ENCODE data around the gene EPHA2.
"Not testable (repeated sequence)": the region's sequence is repeated elsewhere in the genome, so short reads cannot be mapped to it uniquely, and the experiment has no call there.

EPHA2 gene

DNA sequence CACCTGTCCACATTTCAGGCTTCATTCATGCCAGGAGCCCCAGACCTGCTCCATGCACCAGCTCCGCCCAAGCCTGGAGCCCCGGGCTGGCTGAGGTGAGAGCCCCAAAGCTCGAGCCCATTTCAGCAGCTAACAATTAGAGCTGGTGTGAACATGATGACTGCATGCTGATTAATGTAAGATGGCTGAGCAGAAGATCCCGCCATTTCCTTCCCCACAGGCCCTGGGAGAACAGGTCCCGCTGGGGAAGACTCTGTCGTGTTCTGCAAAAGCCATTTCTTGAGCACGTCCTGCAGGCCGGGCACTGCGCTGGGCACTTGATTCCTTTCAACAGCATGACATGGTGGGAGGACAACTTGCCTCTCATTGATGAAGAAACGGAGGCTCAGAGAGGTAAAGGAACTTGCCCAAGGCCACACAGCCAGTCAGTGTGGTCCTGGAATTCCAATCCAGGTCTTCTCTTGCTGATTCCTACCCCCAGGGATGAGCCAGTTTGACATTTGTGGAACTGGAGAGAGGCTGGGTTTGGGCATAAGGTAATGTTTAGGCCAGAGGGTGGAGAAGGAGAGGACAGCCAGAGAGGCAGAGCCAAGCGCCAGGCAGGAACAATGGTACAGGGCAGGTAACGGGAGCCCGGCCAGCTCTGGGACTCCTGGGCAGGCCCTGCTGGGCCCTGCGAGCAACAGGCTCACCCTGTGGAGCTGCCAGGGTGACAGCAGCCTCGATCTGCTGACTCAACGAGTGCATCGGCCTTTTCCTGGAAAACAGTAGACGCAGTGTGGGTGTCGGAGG, 28.1 kb upstream of the EPHA2 start:
- DNase-seq (ENCODE audit: low read depth in 2 of 2): no peak

DNA sequence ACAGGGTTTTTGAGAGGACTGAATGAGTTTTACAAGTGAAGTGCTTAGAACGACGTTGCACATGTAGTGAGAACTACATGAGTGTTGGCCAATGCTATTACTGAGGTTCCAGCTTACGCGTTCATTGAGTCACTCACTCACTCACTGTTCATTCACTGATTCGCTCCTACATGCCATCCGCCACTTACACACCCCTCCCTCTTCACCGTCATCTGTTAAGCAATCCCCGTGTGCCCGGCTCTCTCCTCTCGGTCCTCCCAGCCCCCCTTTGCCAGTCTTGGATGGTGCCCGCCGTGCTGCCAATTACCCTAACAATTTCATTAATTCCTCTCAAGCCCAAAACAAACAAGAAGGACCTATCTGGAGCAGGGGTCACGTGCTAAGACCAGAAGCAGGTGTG, 27.3 kb upstream of the EPHA2 start:
- no peak for DNase-seq (ENCODE audit: low read depth in 2 of 2)

DNA sequence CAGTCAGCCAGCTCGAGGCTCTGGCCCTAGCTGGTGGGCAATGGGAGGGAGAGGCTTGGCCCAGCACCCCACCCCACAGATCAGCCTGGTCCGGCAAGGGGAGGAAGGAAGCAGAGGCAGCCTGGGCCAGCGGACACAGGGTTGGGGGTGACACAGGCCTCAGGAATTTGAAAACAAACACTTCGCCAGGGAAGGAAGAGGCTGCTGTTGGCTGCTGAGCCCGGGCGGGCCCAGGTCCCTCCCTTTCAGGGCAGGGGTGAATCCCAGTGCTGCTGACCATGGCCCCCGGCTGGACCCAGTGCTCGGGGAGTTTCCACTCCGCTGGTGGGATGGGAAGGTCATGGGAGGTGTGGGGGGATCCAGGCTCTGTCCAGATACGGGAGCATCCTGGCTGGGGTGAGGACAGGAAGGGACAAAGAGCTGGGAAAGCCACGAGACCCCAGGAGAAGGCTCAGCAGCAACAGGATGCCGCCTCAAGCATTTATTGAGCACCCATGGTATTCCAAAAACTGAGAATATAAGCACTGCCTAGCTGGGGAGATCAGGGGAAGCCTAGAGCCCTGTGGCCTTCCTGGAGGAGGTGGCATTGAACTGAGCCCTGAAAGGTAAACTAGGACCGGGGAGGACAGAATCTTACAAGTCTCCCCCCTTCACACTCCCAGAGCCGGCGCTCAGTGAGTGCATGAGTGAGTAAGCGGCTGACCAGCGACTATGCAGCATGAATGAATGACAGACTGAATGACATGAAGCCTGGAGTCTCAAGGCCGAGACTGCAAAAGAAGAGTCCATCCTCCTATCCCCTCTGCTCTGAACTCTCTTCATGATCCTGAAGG, 26.2 kb upstream of the EPHA2 start:
- DNase-seq (ENCODE audit: low read depth in 2 of 2): no peak

DNA sequence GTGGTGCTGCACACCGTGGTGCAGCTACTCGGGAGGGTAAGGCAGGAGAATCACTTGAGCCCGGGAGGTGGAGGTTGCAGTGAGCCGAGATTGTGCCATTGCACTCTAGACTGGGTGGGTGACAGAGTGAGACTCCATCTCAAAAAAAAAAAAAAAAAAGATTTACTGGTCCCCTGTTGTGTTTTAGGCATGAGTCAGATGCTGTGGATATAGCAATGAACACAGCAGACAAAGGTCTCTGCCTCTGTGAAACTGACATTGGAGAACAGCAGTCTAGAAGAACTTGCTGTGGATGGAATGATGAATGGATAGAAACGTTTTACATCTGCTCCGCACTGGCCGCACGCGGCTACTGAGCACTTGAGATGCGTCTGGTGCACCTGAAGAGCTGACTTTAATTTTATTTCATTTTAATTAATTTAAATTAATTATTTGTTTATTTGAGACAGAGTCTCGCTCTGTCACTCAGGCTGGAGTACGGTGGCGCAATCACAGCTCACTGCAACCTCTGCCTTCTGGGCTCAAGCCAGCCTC, 24.5 kb upstream of the EPHA2 start:
- no peak for DNase-seq (ENCODE audit: low read depth in 2 of 2)

DNA sequence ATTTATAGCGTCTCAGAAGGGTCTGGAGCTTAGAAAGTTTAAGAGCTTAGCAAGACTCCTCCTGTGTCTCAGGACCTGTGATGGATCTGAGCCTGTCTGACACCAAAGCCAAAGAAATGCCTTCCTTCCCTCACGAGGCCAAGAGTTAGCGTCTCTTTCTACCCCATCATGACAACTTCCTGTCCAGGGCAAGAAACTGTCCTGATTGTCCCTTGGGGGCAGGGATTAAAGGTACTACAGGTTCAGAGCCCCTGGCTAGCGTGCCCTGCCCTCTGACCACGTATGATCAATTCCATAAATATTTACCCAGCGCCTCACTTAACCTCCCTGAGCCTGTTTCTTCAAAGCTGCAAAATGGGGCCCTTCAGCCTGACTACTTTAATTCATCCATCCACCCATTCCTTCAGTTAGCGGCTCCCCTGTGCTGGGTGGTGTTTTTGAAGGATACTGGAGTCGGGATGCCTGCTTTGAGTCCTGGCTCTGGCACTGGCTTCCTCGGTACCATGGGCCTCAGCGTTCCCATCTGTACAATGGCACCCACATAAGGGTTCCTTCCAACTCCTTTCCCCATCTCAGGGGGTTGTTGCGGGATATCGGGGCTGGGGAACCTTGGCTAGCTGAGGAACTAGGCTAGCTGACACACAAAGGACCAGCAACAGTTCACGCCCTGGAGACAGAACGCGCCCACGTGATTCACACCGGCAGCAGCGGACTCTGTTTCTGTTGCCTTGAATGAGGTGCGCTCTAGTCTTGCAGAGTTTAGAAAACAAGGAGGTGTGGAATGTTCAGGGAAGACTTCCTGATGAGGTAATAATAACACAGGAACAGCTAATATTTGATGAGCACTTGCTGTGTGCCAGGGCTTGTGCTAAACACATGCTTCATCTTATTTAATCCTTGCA, 23.0 kb upstream of the EPHA2 start:
- DNase-seq (ENCODE audit: low read depth in 2 of 2): no peak

DNA sequence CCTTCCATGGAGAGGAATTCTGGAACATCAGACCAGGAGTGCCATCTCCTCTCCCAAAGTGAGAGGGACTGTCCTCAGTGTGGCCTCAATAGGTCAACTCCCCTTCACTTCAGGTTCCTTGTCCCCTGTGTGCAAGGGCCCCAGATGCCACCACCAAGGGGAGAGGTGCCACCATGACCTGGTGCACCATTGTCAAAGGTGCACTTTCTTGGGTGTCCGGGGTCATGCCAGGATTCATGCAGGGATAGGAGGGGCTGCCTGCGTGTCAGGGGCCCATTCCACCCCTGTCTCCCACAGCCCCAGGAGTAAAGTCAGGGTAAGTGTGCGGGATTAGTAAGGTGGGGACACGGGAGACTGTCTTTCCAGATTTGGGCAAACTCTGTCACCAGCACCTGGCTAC, 21.4 kb upstream of the EPHA2 start:
- no peak for DNase-seq (ENCODE audit: low read depth in 2 of 2)

DNA sequence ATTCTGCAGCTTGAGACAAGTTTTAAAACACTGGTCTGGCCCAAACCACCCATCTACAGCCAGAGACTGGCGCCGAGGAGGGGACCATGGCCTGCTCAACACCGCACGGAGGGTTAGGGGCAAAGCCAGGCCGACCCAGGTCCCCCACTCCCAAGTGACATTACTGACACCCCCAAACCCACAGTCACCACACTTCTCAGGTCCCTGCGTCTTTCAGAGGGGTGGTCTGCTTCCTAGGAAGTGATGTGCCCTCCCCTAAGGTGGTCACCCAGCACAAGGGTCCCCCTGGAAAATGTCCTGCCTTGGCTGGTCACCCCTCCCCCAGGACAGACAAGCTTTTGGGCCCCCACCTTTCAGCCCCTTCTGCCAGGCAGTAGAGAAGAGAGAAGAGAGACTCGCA, 20.8 kb upstream of the EPHA2 start:
- no peak for DNase-seq (ENCODE audit: low read depth in 2 of 2)

DNA sequence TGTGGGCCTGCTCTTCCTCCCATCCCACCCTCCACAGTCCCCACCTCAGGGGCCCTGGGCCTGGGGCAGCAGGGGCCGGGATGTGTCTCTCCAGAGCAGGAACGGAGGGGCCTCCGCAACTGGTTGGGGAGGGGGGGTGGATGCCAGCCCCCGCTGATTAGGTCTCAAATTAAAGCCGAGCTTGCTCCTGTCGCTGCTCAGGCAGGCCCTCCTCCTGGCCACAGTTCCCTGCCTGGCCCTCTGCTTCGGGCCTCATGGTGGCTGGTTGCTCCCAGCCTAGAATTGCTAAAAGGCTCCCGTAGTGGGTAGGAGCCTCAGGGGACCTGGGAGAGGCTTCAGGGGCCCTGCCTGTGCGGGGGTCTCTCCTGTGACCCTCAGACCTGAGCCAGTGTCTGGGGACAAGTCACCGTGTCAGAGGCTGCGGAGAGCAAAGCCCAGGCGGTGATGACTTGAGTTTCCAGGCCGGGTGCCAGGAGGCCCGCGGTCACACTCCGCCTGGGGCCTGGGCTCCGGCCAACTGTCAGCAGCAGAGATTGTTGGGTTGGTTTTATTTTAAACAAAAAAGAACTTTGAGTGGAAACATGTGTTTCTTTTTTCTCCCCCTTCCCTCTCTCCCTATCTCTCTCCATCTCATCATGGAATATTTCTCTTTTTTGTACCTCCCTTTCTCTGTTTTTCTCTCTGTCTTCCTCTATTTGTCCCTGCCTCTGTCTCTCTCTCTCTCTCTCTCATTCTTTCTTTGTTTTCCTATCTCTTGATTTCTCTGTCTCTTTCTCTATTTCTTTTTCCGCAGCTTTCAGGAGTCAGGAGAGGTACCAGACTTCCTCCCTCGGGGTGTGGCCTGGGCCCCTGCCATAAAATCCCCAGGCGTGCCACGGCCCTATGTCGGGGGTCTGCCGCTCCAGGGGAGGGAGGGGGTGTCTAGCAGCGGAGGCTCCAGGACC, 20.0 kb upstream of the EPHA2 start:
- no peak for DNase-seq (ENCODE audit: low read depth in 2 of 2)

DNA sequence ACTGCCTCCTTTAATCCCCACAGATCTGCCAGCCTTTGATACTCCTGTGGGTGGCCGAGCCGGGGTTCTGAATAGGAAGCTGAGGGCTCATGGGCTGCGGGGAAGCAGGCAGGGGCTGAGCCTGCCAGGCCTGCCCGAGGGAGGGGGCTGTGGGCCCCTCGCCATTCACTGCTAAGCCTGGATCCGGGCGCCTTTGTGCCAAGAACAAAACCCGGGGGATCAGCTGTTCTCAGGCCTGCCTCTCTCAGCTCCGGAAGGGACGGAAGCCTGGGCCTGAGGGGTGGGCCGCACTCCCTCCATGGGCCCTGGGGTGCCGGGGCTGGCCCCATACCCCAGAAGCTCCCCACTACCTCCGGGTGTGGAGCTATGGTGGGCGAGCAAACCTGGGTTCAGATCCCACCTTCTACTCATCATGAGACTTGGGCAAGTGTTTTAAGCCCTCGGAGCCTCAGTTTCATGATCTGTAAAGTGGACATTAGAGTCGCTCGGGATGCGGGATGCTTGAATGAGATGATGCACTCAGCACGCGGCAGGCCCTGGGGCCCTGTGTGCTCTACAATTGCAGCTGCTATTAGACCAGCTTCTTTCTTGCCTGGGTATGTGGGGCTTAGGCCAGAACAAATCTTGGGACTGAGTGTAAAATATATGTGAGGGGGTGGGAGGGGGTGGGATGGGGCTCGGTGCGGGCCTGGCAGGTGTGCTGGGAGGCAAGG, 19.2 kb upstream of the EPHA2 start:
- no peak for DNase-seq (ENCODE audit: low read depth in 2 of 2)

DNA sequence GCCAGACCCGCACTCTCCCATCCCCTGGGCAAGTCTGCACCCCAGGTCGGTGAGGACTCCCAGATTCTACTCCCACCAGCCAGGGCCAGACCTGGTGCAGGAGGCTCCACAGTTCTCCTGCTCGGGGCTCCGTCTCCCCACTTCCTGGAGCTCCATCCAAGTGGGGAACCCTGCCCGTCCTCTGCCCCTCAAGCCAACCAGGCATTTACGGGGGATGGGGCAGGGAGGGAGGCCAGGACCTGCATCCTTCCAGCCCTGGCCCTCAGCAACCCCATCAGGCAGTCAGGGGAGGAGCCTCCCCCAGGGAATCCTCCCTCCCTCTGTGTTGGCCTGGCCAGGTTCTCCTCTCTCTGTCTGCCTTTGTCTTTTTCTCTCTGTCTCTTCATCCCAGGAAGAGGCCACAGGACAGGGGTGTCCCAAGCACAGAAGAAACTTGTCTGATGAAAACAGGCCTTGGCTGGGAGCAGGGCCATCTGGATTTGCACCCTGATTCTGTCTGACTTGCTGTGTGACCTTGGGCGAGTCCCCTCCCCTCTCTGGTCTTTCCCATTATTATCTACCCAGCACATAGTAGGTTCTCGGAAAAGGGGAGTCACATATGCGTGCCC, 18.5 kb upstream of the EPHA2 start:
- no peak for DNase-seq (ENCODE audit: low read depth in 2 of 2)

DNA sequence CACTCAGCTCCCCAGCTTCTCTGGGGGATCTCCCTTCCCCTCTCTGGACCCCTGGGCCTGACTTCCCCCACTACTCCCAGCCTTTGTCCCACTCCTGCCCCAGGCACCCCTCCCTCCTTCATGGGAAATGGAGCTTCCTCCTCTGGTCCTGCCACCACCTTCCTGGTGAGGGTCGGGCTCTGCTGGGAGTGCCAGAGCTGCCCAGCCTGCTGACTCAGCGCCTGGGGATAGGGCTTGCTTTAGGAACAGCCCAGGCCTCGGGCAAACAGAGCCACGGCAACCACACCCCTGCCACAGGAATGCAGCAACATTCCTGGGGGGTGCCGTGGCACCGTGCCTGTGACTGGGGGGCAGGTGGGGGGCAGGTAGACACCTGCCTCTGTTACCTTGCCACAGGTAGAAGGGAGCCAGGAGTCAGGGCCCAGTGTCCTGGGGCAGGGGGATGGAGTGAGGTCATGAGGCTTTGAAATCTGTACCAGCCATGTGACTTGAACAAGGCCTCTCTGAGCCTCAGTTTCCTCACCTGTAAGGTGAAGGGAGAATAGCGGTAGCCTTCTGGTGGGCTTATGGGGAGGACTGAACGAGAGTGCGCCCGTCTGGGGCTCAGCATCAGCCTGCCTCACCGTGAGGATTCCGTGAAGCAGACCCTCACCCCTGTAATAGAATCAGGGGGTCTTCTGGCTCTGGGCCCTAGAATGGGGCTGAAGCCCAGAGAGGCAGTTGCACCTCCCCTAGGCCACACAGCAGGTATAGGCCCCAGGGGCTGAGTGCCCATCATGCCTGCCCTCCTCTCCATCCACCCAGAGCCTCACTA, 17.8 kb upstream of the EPHA2 start:
- DNase-seq (ENCODE audit: low read depth in 2 of 2): no peak

DNA sequence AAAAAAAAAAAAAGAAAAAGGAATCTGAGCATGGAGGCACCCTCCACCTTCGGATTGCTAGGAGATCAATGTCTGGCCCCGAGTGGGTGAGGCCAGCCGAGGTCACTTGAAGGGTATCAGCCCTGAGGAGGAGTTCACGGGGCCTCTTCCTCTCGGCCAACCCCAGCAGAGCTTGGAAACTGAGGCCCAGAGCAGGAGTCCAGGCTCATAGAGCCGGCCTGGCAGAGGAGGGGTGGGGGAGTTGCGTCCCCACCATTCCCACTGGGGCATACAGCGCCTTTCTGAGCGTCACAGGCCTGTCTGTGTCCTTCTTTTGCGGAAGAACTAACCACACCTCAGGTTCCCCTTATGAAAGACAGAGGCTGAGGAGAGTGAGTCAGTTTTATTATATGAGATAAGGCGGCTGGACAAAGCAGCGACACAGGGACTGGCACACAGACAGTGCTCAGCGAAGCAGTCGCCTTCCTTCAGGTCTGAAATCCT, 17.1 kb upstream of the EPHA2 start:
- DNase-seq (ENCODE audit: low read depth in 2 of 2): no peak

DNA sequence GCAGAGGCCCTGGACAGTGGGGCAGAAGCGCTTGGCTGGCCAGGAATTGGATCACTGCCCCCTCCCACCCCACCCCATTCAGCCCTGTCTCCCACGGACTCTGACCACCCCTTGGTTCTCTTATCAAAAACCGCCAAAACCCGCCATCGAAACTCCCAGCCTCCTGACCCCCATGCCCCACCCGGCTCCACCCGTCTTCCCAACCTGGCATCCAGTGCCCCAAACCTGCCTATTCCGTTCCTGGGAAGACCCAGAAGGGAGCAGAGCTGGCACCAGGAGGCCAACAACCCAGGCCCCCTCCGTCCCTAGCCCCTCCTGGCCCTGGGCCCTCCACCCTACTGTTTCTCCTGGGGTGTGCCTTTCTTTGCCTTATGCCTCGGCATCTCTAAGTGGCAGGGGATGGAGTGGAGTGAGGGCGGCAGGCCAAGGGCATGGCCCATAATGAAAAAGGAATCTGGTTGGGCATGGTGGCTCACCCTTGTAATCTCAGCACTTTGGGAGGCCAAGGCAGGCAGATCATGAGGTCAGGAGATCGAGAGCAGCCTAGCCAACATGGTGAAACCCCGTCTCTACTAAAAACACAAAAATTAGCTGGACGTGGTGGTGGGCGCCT, 16.5 kb upstream of the EPHA2 start:
- no peak for DNase-seq (ENCODE audit: low read depth in 2 of 2)

DNA sequence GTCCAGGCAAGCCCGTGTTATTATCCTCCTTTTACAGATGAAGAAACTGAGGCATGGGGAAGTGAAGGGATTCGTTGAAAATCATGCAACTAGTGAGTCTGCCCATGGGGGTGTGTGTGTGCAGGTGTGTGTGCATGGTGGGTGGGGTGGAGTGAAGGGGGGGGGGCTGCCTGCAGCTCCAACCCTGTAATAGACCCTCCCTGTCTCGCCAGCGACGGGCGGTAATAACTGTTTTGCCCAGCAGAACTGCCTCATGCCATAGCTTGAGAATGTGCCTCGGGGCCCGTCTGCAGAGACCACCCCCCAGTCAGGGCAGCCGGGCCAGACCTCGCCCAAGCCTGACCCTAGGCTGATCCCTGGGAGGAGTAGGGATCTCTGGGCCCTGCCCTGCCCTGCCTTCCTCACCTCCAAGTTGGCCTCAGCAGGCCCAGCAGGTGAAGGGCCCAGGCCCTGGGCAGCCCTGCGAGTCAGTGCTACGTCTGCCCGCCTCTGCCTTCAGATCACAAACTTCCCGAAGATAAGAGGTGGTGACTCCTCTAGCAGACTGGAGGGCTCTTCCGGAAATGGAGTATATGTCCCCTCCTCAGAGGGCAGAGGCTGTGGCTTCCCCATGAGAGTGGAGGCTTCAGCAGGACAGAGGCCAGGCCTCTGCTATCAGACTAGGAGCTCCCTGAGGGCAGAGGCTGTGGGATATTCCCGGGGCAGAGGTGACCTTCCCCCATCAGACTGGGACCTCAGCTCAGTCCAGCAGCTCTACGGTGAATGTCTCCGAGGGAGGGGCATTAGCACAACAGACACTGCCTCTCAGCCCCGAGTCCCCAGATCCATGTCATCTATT, 15.7 kb upstream of the EPHA2 start:
- no peak for DNase-seq (ENCODE audit: low read depth in 2 of 2)

DNA sequence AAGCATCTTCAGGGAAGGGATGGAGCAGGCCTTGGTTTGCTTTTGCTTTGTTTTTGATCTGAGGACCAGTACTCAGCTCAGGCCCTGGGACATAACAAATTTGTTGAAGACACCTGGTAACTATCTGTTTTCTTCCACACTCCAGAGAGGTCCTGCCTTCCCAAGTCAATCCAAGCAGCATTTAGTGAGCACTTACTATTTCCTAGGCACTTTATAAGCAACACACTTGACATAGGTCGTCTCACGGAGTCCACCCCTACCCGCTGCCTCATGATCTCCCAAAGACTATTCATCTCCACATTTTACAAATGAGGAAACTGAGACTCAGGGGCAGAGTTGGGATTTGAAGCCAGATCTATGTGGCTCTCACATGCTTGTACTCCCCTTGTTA, 14.4 kb upstream of the EPHA2 start:
- no peak for DNase-seq (ENCODE audit: low read depth in 2 of 2)

DNA sequence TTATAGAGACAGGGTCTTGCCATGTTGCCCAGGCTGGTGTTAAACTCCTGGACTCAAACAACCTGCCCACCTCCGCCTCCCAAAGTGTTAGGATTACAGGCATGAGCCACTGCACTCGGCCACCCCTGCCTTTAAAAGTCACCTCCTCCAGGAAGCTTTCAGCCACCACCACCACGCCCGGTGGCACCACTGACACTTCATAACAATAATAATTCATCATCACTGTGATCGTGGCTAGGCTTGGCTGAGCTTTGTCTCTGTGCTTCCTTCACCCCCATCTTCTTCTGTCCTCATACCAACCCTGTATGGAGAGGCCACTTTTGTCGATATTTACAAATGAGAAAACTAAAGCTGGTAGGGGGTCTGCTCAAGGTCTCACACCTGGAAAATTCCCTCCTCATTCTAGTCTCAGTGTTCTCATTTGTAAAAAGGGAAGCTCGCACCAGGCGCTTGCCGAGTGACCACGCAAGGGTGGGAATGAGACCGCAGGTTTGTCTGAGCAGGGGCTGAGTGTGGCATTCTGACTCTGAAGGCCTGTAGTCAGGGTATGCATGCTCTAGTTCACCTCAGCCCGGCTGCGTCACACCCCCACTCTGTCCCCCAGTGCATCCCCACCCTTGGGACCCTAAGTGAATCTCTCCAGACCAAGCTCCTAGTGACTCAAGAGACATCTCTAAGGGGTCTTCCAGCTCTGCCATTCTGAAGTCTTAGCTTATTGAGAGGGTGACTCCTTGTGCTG, 12.9 kb upstream of the EPHA2 start:
- no peak for DNase-seq (ENCODE audit: low read depth in 2 of 2)

DNA sequence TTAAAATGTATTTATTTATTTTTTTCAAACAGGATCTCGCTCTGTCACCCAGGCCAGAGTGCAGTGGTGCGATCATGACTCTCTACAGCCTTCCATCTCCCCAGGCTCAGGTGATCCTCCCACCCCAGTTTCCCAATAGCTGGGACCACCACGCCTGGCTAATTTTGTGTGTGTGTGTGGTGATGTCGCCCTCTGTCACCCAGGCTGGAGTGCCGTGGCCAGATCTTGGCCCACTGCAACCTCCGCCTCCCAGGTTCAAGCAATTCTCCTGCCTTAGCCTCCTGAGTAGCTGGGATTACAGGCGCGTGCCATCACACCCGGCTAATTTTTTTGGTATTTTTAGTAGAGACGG, 12.3 kb upstream of the EPHA2 start:
- not testable (repeated sequence) for DNase-seq (ENCODE audit: low read depth in 2 of 2)

All from stimulated activated CD4-positive, alpha-beta T cell treated with anti-CD3 and anti-CD28 coated beads, Interleukin-1b, Interleukin-23, amount 100 ng/mL, for 1 hour (primary cell).